Endometrial microvascular endothelial cells (primary cell): Measurements from ENCODE around the gene MUC5AC. TPM values are rescaled to one million over a fixed set of nuclear protein-coding genes. Genes with fewer than 3 reads are reported as not detected.

Experiments used
- total RNA-seq: library from RNA; depleted of rRNA; stranded (reverse); fragments of >200 nt; gene quantifications from one replicate; pipeline ENCODE4 v1.2.3, GENCODE V29; 2015; ENCODE audit errors: inconsistent ontology term

Gene MUC5AC
- total RNA-seq, 1 donor from 2014 or later = not detected

Other genes with a start within 250 kb of the MUC5AC start
- gene CHID1, start 247.1 kb upstream of the MUC5AC start, total RNA-seq = 156 TPM
- gene AP2A2, start 232.1 kb upstream of the MUC5AC start, total RNA-seq = 66.6 TPM
- not detected for gene MUC6, start 121.2 kb upstream of the MUC5AC start, total RNA-seq
- not detected for gene MUC2, start 83.1 kb upstream of the MUC5AC start, total RNA-seq
- not detected for gene MUC5B, start 65.1 kb downstream of the MUC5AC start, total RNA-seq
- 36.8 TPM for gene TOLLIP, start 151.7 kb downstream of the MUC5AC start, total RNA-seq
- gene BRSK2, start 232.0 kb downstream of the MUC5AC start, total RNA-seq = not detected